GM18520 (cell line): ENCODE measurements around the gene GABRQ.
"Not testable (repeated sequence)": the region's sequence is repeated elsewhere in the genome, so short reads cannot be mapped to it uniquely, and the experiment has no call there.

Source experiments
- ATAC-seq: cut with Tn5 transposase; IDR thresholded peaks from one replicate; pipeline ENCODE4 v1.9.1; 2021; ENCODE audit not compliant: unreplicated experiment

GABRQ gene

GRCh38 chrX:152656890-152657289 is 19.2 kb downstream of the GABRQ start:
- no peak for ATAC-seq

- ATAC-seq = no peak
Observed at GRCh38 chrX:152658302-152658701, 20.6 kb downstream of the GABRQ start.

- ATAC-seq = no peak
Observed at GRCh38 chrX:152663086-152663485, 25.4 kb downstream of the GABRQ start.

- ATAC-seq = no peak
Observed at GRCh38 chrX:152674135-152674534, 36.4 kb downstream of the GABRQ start.

- ATAC-seq = not testable (repeated sequence)
Observed at GRCh38 chrX:152674652-152675051, 37.0 kb downstream of the GABRQ start.

GRCh38 chrX:152681012-152681411 is 43.3 kb downstream of the GABRQ start:
- ATAC-seq = peak; percentile 68

- ATAC-seq = not testable (repeated sequence)
Observed at GRCh38 chrX:152697952-152698931, 60.5 kb downstream of the GABRQ start, which contains the start of gene MAGEA3. MAGEA3 (plus strand) TSS chrX:152698794; CDS start chrX:152700833, 2,039 bp downstream.

GRCh38 chrX:152700390-152700789 is 62.7 kb downstream of the GABRQ start:
- not testable (repeated sequence) for ATAC-seq

- ATAC-seq = not testable (repeated sequence)
Observed at GRCh38 chrX:152706500-152706899, 68.8 kb downstream of the GABRQ start.
